D721Med (cell line): ENCODE results near the gene ALPP.

Source experiments
- DNase-seq: peaks from one replicate; pipeline ENCODE4 v3.0.0; 2011; ENCODE audit warnings: low spot score; ENCODE audit not compliant: insufficient read length
- FAIRE-seq: peaks from 2 replicates; lab custom pipeline; 2011; peaks lifted over from hg19 to GRCh38; lab: Jason Lieb, UNC
- CTCF ChIP-seq: IDR thresholded peaks from 2 replicates; pipeline ENCODE4 v1.5.1; 2012; ENCODE audit warnings: mild to moderate bottlenecking, control low read depth; ENCODE audit not compliant: insufficient read depth; ENCODE audit errors: missing control alignments

Gene ALPP

GRCh38 chr2:232431705-232432590 is 53.4 kb downstream of the ALPP start:
- TF ChIP-seq CTCF, result no peak
- FAIRE-seq, result no peak
- DNase-seq, result no peak
